HG03159 (cell line): ENCODE data around the gene CYB5B.

Experiments used
- ATAC-seq: cut with Tn5 transposase; IDR thresholded peaks from one replicate; pipeline ENCODE4 v1.9.1; 2021; ENCODE audit warnings: mild to moderate bottlenecking, moderate library complexity; ENCODE audit not compliant: unreplicated experiment

Gene CYB5B

DNA sequence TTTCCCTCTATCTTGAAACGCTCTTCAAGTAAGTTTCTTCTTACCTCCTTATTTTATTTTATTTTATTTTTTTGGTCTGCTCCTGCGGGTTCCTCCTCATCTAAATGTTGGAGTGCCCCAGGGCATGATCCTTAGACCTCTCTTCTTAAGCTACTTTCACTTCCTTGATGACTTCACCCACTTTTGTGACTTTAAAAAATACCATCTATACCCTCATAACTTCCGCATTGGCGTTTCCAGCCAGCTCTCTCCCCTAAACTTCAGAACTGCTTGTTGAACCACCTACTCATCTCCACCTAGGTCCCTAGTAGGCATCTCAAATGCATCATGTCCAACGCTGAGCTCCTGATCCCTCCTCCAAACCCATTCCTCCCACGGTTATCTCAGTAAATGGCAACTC, 89.9 kb downstream of the CYB5B start:
- no peak for ATAC-seq
